HG02840 (cell line): ENCODE results near the gene MCL1.
A peak's percentile ranks its signal among the peaks of the same experiment; 100 is the strongest.
"Not testable (repeated sequence)": the region's sequence is repeated elsewhere in the genome, so short reads cannot be mapped to it uniquely, and the experiment has no call there.

Source experiments
- ATAC-seq: cut with Tn5 transposase; IDR thresholded peaks from one replicate; pipeline ENCODE4 v1.9.1; 2021; ENCODE audit warnings: mild to moderate bottlenecking, moderate library complexity, moderate number of reproducible peaks; ENCODE audit not compliant: unreplicated experiment, low FRiP score

The MCL1 gene

GRCh38 chr1:150579110-150579944, at the start of gene MCL1:
Gene MCL1, minus strand, starts transcription at chr1:150579610. Its CDS starts 80 bp downstream, at chr1:150579530.
- peak; percentile 89 for ATAC-seq

GRCh38 chr1:150628766-150629114, 49.3 kb upstream of the MCL1 start:
- no peak for ATAC-seq

GRCh38 chr1:150627826-150628410, 48.5 kb upstream of the MCL1 start:
- ATAC-seq: no peak

GRCh38 chr1:150626150-150626549, 46.7 kb upstream of the MCL1 start:
- ATAC-seq: no peak

GRCh38 chr1:150624546-150624945, 45.1 kb upstream of the MCL1 start:
- ATAC-seq: not testable (repeated sequence)

- ATAC-seq: not testable (repeated sequence)
Observed at GRCh38 chr1:150624134-150624533, 44.7 kb upstream of the MCL1 start.

GRCh38 chr1:150622303-150622975, 43.0 kb upstream of the MCL1 start:
- ATAC-seq: no peak

GRCh38 chr1:150621497-150622302, 42.3 kb upstream of the MCL1 start:
- no peak for ATAC-seq

GRCh38 chr1:150620919-150621318, 41.5 kb upstream of the MCL1 start:
- no peak for ATAC-seq

- ATAC-seq: no peak
Observed at GRCh38 chr1:150619576-150620509, 40.4 kb upstream of the MCL1 start.

- no peak for ATAC-seq
Observed at GRCh38 chr1:150615346-150616201, 36.2 kb upstream of the MCL1 start.

GRCh38 chr1:150613061-150613920, 33.9 kb upstream of the MCL1 start:
- no peak for ATAC-seq

- no peak for ATAC-seq
Observed at GRCh38 chr1:150612014-150612345, 32.6 kb upstream of the MCL1 start.

- no peak for ATAC-seq
Observed at GRCh38 chr1:150610576-150610975, 31.2 kb upstream of the MCL1 start.

GRCh38 chr1:150609732-150610131, 30.3 kb upstream of the MCL1 start:
- no peak for ATAC-seq

- ATAC-seq: no peak
Observed at GRCh38 chr1:150606463-150607142, 27.2 kb upstream of the MCL1 start.

GRCh38 chr1:150605451-150605731, 26.0 kb upstream of the MCL1 start:
- ATAC-seq: not testable (repeated sequence)

- ATAC-seq: no peak
Observed at GRCh38 chr1:150604226-150604588, 24.8 kb upstream of the MCL1 start.
